GM12878 (cell line): ENCODE results near the gene OPTC.

Experiments used
- CTCF ChIP-seq, 3 experiments: IDR thresholded peaks in 2 of 3; conservative IDR thresholded peaks in 1 of 3; 2 replicates each; pipeline ENCODE4 v1.5.1; 2011; ENCODE audit warnings: low read depth in 3 of 3, low read length in 3 of 3, mild to moderate bottlenecking in 3 of 3, control low read depth in 2 of 3, moderate library complexity in 2 of 3, inconsistent platforms in 1 of 3, mixed read lengths in 1 of 3; ENCODE audit not compliant: control insufficient read depth in 2 of 3, insufficient read depth in 1 of 3; ENCODE audit errors: extremely low read depth in 1 of 3
- TAF1 ChIP-seq: IDR thresholded peaks from 2 replicates; pipeline ENCODE4 v1.6.1; 2011; ENCODE audit warnings: mild to moderate bottlenecking, low read depth, low read length, borderline replicate concordance
- TBL1XR1 ChIP-seq: IDR thresholded peaks from 2 replicates; pipeline ENCODE4 v1.6.1; 2012; ENCODE audit warnings: low read depth, low read length, improper control_type of control experiment
- ZBED1 ChIP-seq: IDR thresholded peaks from 2 replicates; pipeline ENCODE4 v1.6.1; 2016; ENCODE audit warnings: borderline replicate concordance
- ZZZ3 ChIP-seq: IDR thresholded peaks from 2 replicates; pipeline ENCODE4 v1.6.1; 2011; ENCODE audit warnings: low read depth; ENCODE audit not compliant: control insufficient read depth, insufficient read length

GRCh38 chr1:203451836-203452784 lies 41.8 kb upstream of the OPTC start:
- no peak for TF ChIP-seq ZZZ3
- no peak for TF ChIP-seq TAF1
- no peak for TF ChIP-seq CTCF (IDR thresholded peaks at IDR 0.05 in 2 of 3, conservative IDR thresholded peaks at IDR 0.05 in 1 of 3; ENCODE audit: control insufficient read depth in 2 of 3, extremely low read depth in 1 of 3, insufficient read depth in 1 of 3, low read depth in 3 of 3, low read length in 3 of 3)
- no peak for TF ChIP-seq TBL1XR1
- TF ChIP-seq ZBED1: no peak
